Mesothelial cell of epicardium (in vitro differentiated cells): ENCODE measurements around the gene MAP2K2. TPM values are rescaled to one million over a fixed set of nuclear protein-coding genes. Genes with fewer than 3 reads are reported as not detected.

Source experiments
- DNase-seq, 2 experiments: peaks; one replicate each; pipeline ENCODE4 v3.0.0; 2021; ENCODE audit warnings: low spot score in 2 of 2; ENCODE audit not compliant: unreplicated experiment in 2 of 2
- H3K27ac Mint-ChIP-seq: 2 replicates; pipeline ENCODE4 v1.8.0; 2021; ENCODE audit warnings: mixed read lengths
- H3K27me3 Mint-ChIP-seq: 2 replicates; pipeline ENCODE4 v1.8.0; 2021; ENCODE audit warnings: low read depth, mixed read lengths
- H3K36me3 Mint-ChIP-seq: 2 replicates; pipeline ENCODE4 v1.8.0; 2021; ENCODE audit warnings: mixed read lengths
- H3K4me1 Mint-ChIP-seq: 2 replicates; pipeline ENCODE4 v1.8.0; 2021; ENCODE audit warnings: mixed read lengths
- H3K4me3 Mint-ChIP-seq: 2 replicates; pipeline ENCODE4 v1.8.0; 2021; ENCODE audit warnings: mild to moderate bottlenecking, moderate library complexity, mixed read lengths
- H3K9me3 Mint-ChIP-seq: 2 replicates; pipeline ENCODE4 v1.8.0; 2021; ENCODE audit warnings: mixed read lengths
- CTCF ChIP-seq: fragments of 200-600 bp; sonication (generic); IDR thresholded peaks from one replicate; pipeline ENCODE4 v1.5.0; 2021; ENCODE audit warnings: antibody characterized with exemption; ENCODE audit not compliant: unreplicated experiment
- total RNA-seq: library from RNA; stranded (reverse); gene quantifications from 3 replicates; pipeline ENCODE4 v1.2.1, GENCODE V29; 2021

The MAP2K2 gene
- total RNA-seq, 1 donor from 2014 or later, result 152 TPM

- DNase-seq, result no peak
- Mint-ChIP-seq H3K27me3 (no peaks in the 10 kb centered on the region), H3K9me3 (no peaks in the 10 kb centered on the region), H3K36me3 (peaks cover 5% of the 10 kb centered on the region), H3K4me3 (no peak overlapping the region), H3K4me1 (peaks cover 14% of the 10 kb centered on the region), H3K27ac (no peak overlapping the region)
- TF ChIP-seq CTCF, result no peak
Observed at GRCh38 chr19:4044990-4045465, 78.9 kb downstream of the MAP2K2 start.

GRCh38 chr19:4043966-4044715 is 79.8 kb downstream of the MAP2K2 start:
- no peak for TF ChIP-seq CTCF
- Mint-ChIP-seq H3K4me3 (no peak overlapping the region), H3K27ac (no peak overlapping the region), H3K27me3 (no peaks in the 10 kb centered on the region), H3K36me3 (peaks cover 5% of the 10 kb centered on the region), H3K9me3 (no peaks in the 10 kb centered on the region), H3K4me1 (peaks cover 14% of the 10 kb centered on the region)
- DNase-seq, result no peak

- H3K27ac Mint-ChIP-seq, result peak overlapping the region; percentile 53
- no peak overlapping the region for H3K4me3 Mint-ChIP-seq
- no peaks in the 10 kb centered on the region for H3K27me3 Mint-ChIP-seq
- no peak for TF ChIP-seq CTCF
- no peak for DNase-seq
- peaks cover 14% of the 10 kb centered on the region for H3K4me1 Mint-ChIP-seq
- no peaks in the 10 kb centered on the region for H3K9me3 Mint-ChIP-seq
- H3K36me3 Mint-ChIP-seq, result peaks cover 5% of the 10 kb centered on the region
Observed at GRCh38 chr19:4043401-4043800, 80.5 kb downstream of the MAP2K2 start.

- no peak overlapping the region for H3K4me3 Mint-ChIP-seq
- no peak for DNase-seq
- no peak for TF ChIP-seq CTCF
- H3K36me3 Mint-ChIP-seq, result peaks cover 7% of the 10 kb centered on the region
- peak overlapping the region; percentile 82 for H3K27ac Mint-ChIP-seq
- H3K4me1 Mint-ChIP-seq, result peaks cover 14% of the 10 kb centered on the region
- no peaks in the 10 kb centered on the region for H3K9me3 Mint-ChIP-seq
- H3K27me3 Mint-ChIP-seq, result no peaks in the 10 kb centered on the region
Observed at GRCh38 chr19:4042731-4043082, 81.2 kb downstream of the MAP2K2 start.

- no peak overlapping the region for H3K27ac Mint-ChIP-seq
- H3K9me3 Mint-ChIP-seq, result no peaks in the 10 kb centered on the region
- peaks cover 14% of the 10 kb centered on the region for H3K4me1 Mint-ChIP-seq
- TF ChIP-seq CTCF, result no peak
- peaks cover 7% of the 10 kb centered on the region for H3K36me3 Mint-ChIP-seq
- no peaks in the 10 kb centered on the region for H3K27me3 Mint-ChIP-seq
- no peak for DNase-seq
- H3K4me3 Mint-ChIP-seq, result no peak overlapping the region
Observed at GRCh38 chr19:4042064-4042730, 81.7 kb downstream of the MAP2K2 start.

Other genes starting within 250 kb of the MAP2K2 start
- 0.18 TPM in 1 of 3 replicates, not detected in the others for gene ATCAY, start 243.4 kb downstream of the MAP2K2 start, total RNA-seq
- not detected in 3 replicates for gene NMRK2, start 191.1 kb downstream of the MAP2K2 start, total RNA-seq
- 127 to 135 TPM (median 131 TPM) in 3 replicates for gene DAPK3, start 153.0 kb downstream of the MAP2K2 start, total RNA-seq
- gene EEF2, start 138.7 kb downstream of the MAP2K2 start, total RNA-seq, result 2,808 to 2,923 TPM (median 2,892 TPM) in 3 replicates
- gene PIAS4, start 116.4 kb downstream of the MAP2K2 start, total RNA-seq, result 47.9 to 50.1 TPM (median 48.0 TPM) in 3 replicates
- gene ZBTB7A, start 57.2 kb downstream of the MAP2K2 start, total RNA-seq, result 27.3 to 27.9 TPM (median 27.7 TPM) in 3 replicates
- gene CREB3L3, start 29.5 kb upstream of the MAP2K2 start, total RNA-seq, result not detected in 3 replicates
- gene SIRT6, start 58.4 kb upstream of the MAP2K2 start, total RNA-seq, result 25.4 to 31.9 TPM (median 25.6 TPM) in 3 replicates
- 0.75 to 0.98 TPM (median 0.86 TPM) in 3 replicates for gene ANKRD24, start 58.6 kb upstream of the MAP2K2 start, total RNA-seq
- 0.22 to 0.96 TPM (median 0.68 TPM) in 3 replicates for gene EBI3, start 105.4 kb upstream of the MAP2K2 start, total RNA-seq
- gene YJU2, start 123.0 kb upstream of the MAP2K2 start, total RNA-seq, result 19.5 to 22.1 TPM (median 21.3 TPM) in 3 replicates
- gene SHD, start 155.1 kb upstream of the MAP2K2 start, total RNA-seq, result 3.2 to 4.8 TPM (median 4.0 TPM) in 3 replicates
- 0.29 TPM in 1 of 3 replicates, not detected in the others for gene TMIGD2, start 178.3 kb upstream of the MAP2K2 start, total RNA-seq
- gene FSD1, start 180.5 kb upstream of the MAP2K2 start, total RNA-seq, result 16.4 to 17.7 TPM (median 17.1 TPM) in 3 replicates
- gene STAP2, start 214.7 kb upstream of the MAP2K2 start, total RNA-seq, result 74.0 to 79.4 TPM (median 75.3 TPM) in 3 replicates
- 34.6 to 42.4 TPM (median 42.2 TPM) in 3 replicates for gene MPND, start 219.4 kb upstream of the MAP2K2 start, total RNA-seq